Measurements from ENCODE around the gene PPA2.
A peak's percentile ranks its signal among the peaks of the same experiment; 100 is the strongest.
"Not testable (repeated sequence)": the region's sequence is repeated elsewhere in the genome, so short reads cannot be mapped to it uniquely, and the experiment has no call there.

PPA2 gene

DNA sequence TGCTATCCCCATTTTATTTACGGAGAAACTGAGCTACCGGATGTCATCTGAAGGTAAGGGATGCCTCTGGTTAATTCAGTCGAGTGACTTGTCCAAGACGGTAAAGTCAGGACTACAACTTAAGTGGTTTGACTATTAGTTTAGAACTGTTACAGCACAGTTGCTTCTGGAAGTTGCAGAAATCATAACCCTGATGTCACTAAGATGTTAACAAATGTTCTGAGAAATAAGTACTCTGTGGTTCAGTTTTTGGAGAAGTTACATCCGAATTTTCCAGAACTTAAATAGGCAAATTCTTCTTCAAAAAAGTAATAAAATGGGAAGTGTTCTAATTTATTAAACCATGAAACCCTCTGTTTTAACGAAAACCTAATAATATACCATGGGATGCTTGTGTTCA, 3.1 kb downstream of the PPA2 start:
- peaks cover 54% of the 10 kb centered on the region for H3K36me3 Mint-ChIP-seq (ENCODE audit: low read depth)
- peaks cover 2% of the 10 kb centered on the region for H3K27me3 Mint-ChIP-seq
- peaks cover 54% of the 10 kb centered on the region for H3K4me1 Mint-ChIP-seq
- peak overlapping the region; percentile 96 for H3K4me3 Mint-ChIP-seq
- H3K9me3 Mint-ChIP-seq: no peaks in the 10 kb centered on the region
- DNase-seq (no peak), ATAC-seq (no peak)
- peak overlapping the region; percentile 98 for H3K27ac Mint-ChIP-seq

DNA sequence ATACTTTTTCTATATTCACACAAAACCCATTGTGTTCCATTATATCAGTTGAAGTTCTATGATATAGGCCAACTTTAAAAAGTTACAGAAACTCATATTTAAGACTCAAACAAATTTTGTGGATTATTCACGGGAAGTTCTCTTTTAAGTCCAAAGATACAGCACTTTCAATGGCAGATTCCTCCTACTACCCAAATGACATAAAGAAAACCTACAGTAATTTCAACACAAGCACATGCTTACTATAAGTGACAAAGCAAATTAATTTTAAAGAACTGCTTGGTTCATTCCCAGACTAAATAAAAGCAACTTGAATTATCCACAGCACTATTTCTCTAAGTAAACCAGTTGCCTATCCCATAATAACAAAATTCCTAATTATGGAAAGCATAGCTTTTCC, 4.1 kb downstream of the PPA2 start:
- Mint-ChIP-seq H3K27me3 (peaks cover 2% of the 10 kb centered on the region), H3K4me1 (peaks cover 54% of the 10 kb centered on the region)

DNA sequence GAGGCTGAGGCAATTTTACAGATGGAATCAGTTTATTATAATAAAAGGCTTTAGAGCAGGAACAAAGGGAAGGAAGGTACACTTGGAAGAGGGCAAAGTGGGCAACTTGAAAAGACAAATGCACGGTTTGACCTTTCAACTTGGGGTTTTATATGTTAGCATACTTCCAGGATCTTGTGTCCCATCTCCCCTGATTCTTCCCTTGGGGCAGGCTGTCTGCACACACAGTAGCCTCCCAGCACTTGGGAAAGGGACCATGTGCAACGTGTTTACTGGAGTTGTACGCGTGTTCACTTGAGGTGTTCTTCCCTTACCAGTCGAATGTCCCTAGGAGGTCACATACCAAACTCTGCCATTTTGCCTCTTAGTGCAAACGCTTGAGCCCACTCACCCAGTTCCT, 7.3 kb downstream of the PPA2 start:
- ATAC-seq: no peak
- no peak overlapping the region for H3K4me3 Mint-ChIP-seq
- H3K27me3 Mint-ChIP-seq: no peaks in the 10 kb centered on the region
- peaks cover 42% of the 10 kb centered on the region for H3K4me1 Mint-ChIP-seq
- peaks cover 67% of the 10 kb centered on the region for H3K36me3 Mint-ChIP-seq (ENCODE audit: low read depth)
- no peak overlapping the region for H3K27ac Mint-ChIP-seq
- no peaks in the 10 kb centered on the region for H3K9me3 Mint-ChIP-seq
- DNase-seq: no peak

More for the DNA sequence above, 4.1 kb downstream of the PPA2 start:
- no peak for ATAC-seq
- Mint-ChIP-seq H3K27ac (no peak overlapping the region), H3K9me3 (no peaks in the 10 kb centered on the region), H3K4me3 (no peak overlapping the region), H3K36me3 (ENCODE audit: low read depth) (peaks cover 64% of the 10 kb centered on the region)
- DNase-seq: no peak

DNA sequence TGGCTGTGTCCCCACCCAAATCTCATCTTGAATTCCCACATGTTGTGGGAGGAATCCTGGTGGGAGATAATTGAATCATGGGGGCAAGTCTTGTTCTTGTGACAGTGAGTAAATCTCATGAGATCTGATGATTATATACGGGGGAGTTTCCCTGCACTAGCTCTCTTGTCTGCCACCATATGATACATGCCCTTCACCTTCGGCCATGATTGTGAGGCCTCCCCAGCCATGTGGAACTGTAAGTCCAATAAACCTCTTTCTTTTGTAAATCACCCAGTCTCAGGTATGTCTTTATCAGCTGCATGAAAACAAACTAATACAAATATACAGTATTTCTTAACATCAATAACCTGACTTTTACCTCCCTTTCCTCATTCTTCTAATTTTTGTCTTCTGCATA, 9.3 kb downstream of the PPA2 start:
- peaks cover 29% of the 10 kb centered on the region for H3K4me1 Mint-ChIP-seq
- H3K27ac Mint-ChIP-seq, ATAC-seq, H3K27me3 Mint-ChIP-seq, DNase-seq, H3K9me3 Mint-ChIP-seq, H3K4me3 Mint-ChIP-seq: not testable (repeated sequence)
- H3K36me3 Mint-ChIP-seq (ENCODE audit: low read depth): peaks cover 54% of the 10 kb centered on the region

DNA sequence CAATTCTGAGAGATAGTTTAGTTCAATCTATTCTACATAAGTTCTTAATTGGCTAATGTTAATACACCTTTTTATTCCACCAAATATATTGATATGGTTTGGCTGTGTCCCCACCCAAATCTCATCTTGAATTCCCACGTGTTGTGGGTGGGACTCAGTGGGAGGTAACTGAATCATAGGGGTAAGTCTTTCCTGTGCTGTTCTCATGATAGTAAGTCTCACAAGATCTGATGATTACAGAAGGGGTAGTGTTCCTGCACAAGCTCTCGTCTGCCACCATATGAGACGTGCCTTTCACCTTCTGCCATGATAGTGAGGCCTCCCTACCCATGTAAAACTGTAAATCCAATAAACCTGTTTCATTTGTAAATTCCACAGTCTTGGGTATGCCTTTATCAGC, 11.3 kb downstream of the PPA2 start:
- DNase-seq (no peak), ATAC-seq (no peak)
- no peaks in the 10 kb centered on the region for H3K27me3 Mint-ChIP-seq
- H3K4me1 Mint-ChIP-seq: peaks cover 22% of the 10 kb centered on the region
- H3K9me3 Mint-ChIP-seq: no peaks in the 10 kb centered on the region
- H3K27ac Mint-ChIP-seq: no peak overlapping the region
- no peak overlapping the region for H3K4me3 Mint-ChIP-seq
- H3K36me3 Mint-ChIP-seq (ENCODE audit: low read depth): peaks cover 45% of the 10 kb centered on the region

DNA sequence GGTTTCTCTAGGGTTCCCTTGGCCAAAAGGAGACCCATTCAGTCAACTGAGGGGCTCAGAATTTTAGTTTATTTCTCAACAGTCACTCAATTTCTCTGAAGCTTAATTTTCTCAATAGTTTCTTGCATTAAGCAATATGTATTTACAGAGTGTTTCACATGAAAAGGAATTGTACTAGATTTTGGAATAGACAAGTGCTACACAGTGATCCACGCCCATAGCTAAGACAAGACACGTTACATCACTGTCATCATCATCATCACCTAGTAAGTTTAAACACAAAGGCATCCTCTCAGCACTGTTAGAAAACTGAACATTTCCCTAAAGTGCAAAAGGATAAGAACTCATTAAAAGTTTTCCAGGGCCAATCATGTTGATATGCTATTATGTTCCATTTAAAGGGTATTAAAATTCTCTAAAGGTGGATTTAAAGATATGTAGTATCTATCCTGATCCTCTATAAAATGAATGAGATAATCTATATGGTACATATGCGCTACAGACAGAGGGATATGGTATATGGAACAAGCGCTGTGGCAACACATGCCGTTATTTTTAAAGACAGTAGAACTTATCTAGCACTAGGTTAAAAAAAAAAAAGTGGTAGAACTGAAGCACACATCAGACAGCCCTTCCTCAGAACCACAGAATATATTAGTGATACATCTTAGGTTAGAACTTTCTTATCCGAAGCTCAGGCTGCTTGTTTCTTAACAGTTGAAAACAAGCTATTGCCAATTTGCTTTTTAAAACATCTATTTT, 12.1 kb downstream of the PPA2 start:
- no peak overlapping the region for H3K27ac Mint-ChIP-seq
- H3K4me3 Mint-ChIP-seq: no peak overlapping the region
- peaks cover 16% of the 10 kb centered on the region for H3K4me1 Mint-ChIP-seq
- H3K36me3 Mint-ChIP-seq (ENCODE audit: low read depth): peaks cover 37% of the 10 kb centered on the region
- DNase-seq (no peak), ATAC-seq (no peak)
- no peaks in the 10 kb centered on the region for H3K27me3 Mint-ChIP-seq
- no peaks in the 10 kb centered on the region for H3K9me3 Mint-ChIP-seq

DNA sequence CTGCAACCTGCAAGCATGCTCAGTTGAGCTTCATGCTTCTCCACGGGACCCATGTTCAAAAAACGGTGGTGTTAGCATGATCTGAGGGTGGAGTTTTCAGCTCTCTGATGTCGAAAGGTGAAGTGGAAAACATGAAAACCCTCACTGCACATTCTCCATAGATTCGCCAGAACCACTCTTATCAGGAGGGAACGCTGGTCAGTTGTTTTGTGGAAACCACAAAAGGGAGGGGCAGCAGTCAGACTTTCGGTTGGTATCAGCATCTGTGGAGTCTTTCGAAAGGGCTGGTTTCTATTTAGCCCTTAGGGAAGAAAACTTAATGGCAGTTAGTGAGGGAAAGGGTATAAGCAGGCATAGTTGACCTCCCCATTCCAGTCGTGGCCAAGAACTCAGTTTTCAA, 12.6 kb downstream of the PPA2 start:
- Mint-ChIP-seq H3K9me3 (no peaks in the 10 kb centered on the region), H3K27me3 (no peaks in the 10 kb centered on the region), H3K4me1 (peaks cover 16% of the 10 kb centered on the region), H3K36me3 (ENCODE audit: low read depth) (peaks cover 34% of the 10 kb centered on the region), H3K27ac (no peak overlapping the region), H3K4me3 (no peak overlapping the region)
- DNase-seq: no peak
- ATAC-seq: no peak

DNA sequence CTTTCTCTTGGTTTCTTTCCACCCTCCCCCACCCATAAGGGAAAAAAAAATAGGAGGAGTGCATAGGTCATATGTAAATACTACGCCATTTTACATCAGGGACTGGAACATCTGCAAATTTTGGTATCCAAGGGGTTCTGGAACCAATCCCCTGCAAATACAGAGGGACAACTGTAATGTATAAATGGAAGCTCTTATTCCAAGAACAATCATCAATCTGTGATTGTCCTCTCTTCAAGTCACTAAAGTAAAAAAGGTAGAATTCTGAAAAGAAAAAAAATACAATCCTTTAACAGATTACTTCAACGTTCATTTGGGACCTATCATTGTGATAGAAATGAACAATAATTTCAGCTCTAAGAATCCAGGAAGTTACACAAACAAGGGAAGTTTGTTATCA, 13.6 kb downstream of the PPA2 start:
- DNase-seq: no peak
- Mint-ChIP-seq H3K9me3 (no peaks in the 10 kb centered on the region), H3K27me3 (no peaks in the 10 kb centered on the region), H3K4me1 (peaks cover 16% of the 10 kb centered on the region), H3K36me3 (ENCODE audit: low read depth) (peaks cover 25% of the 10 kb centered on the region), H3K4me3 (no peak overlapping the region), H3K27ac (no peak overlapping the region)
- ATAC-seq: no peak

DNA sequence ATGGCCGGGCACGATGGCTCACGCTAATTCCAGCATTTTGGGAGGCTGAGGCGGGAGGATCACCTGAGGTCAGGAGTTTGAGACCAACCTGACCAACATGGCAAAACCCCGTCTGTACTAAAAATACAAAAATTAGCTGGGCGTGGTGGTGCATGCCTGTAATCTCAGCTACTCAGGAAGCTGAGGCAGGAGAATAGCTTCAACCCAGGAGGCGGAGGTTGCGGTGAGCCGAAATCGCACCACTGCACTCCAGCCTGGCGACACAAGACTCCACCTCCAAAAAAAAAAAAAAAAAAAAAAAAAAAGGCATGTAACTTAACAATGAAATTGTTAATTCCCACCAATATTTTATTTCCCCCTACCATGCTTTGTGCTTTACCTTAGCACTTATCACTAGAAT, 15.3 kb downstream of the PPA2 start:
- not testable (repeated sequence) for H3K27ac Mint-ChIP-seq, ATAC-seq, H3K9me3 Mint-ChIP-seq, H3K27me3 Mint-ChIP-seq, H3K4me3 Mint-ChIP-seq, DNase-seq
- H3K4me1 Mint-ChIP-seq: peaks cover 30% of the 10 kb centered on the region
- H3K36me3 Mint-ChIP-seq (ENCODE audit: low read depth): peaks cover 20% of the 10 kb centered on the region

DNA sequence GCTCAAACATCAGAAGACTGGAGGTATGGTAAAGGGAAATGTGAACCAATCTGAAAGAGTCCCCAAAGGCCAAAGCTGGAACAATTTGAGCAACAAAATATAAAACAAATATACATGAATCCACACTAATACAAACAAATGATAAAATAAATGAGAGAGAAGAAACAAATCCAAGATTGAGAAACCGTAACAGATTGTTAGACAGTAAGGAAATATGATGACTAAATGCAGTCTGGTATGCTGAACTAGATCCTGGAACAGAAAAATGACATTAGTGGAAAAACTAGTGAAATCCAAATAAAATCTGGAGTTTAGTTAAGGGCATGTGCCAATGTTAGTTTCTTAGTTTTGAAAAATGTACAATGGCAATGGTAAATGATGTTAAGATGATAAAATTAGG, 15.9 kb downstream of the PPA2 start:
- H3K36me3 Mint-ChIP-seq (ENCODE audit: low read depth): peaks cover 22% of the 10 kb centered on the region
- DNase-seq: no peak
- no peaks in the 10 kb centered on the region for H3K27me3 Mint-ChIP-seq
- ATAC-seq: no peak
- no peak overlapping the region for H3K27ac Mint-ChIP-seq
- H3K4me3 Mint-ChIP-seq: no peak overlapping the region
- peaks cover 35% of the 10 kb centered on the region for H3K4me1 Mint-ChIP-seq
- H3K9me3 Mint-ChIP-seq: no peaks in the 10 kb centered on the region

DNA sequence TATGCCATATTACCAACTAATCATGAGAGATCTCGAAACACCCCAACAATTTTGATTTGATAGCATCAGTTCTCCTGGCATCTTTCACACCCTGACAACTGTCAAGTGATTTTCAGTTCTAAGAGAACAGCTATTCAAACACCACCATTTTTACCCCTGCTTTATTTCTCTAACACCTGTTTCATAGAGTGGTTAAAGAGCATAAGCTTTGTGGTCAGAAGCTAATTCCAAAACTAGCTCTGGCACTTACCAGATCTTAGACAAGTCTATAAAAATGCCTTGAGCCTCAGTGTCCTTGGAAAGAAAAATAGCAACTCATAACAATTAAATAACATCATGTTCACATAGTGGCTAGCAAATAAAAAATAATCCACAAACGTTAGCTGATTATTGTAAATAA, 17.9 kb downstream of the PPA2 start:
- H3K27ac Mint-ChIP-seq: no peak overlapping the region
- peaks cover 26% of the 10 kb centered on the region for H3K4me1 Mint-ChIP-seq
- ATAC-seq (no peak), DNase-seq (no peak)
- H3K36me3 Mint-ChIP-seq (ENCODE audit: low read depth): peaks cover 33% of the 10 kb centered on the region
- H3K27me3 Mint-ChIP-seq: no peaks in the 10 kb centered on the region
- no peak overlapping the region for H3K4me3 Mint-ChIP-seq
- H3K9me3 Mint-ChIP-seq: no peaks in the 10 kb centered on the region

DNA sequence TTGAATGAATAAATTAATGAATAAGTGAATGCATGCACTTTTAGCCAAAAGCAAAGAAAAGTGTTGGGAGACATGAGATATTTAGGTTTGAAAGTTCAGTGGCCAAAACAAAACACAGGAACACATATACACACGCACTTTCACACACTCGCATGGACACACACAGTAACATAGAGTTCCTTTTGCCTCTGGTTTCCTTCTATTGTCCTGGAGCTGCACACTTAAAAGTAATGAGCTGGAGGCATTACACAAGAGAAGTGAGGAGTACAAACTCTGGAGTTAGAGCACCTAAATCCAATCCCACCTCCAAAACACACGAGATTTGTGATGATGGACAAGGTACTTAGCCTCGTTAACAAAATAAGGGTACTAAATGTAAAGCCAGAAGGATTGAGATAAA, 18.7 kb downstream of the PPA2 start:
- DNase-seq: no peak
- peaks cover 26% of the 10 kb centered on the region for H3K4me1 Mint-ChIP-seq
- H3K27ac Mint-ChIP-seq: no peak overlapping the region
- ATAC-seq: no peak
- H3K4me3 Mint-ChIP-seq: no peak overlapping the region
- H3K9me3 Mint-ChIP-seq: no peaks in the 10 kb centered on the region
- no peaks in the 10 kb centered on the region for H3K27me3 Mint-ChIP-seq
- H3K36me3 Mint-ChIP-seq (ENCODE audit: low read depth): peaks cover 36% of the 10 kb centered on the region

DNA sequence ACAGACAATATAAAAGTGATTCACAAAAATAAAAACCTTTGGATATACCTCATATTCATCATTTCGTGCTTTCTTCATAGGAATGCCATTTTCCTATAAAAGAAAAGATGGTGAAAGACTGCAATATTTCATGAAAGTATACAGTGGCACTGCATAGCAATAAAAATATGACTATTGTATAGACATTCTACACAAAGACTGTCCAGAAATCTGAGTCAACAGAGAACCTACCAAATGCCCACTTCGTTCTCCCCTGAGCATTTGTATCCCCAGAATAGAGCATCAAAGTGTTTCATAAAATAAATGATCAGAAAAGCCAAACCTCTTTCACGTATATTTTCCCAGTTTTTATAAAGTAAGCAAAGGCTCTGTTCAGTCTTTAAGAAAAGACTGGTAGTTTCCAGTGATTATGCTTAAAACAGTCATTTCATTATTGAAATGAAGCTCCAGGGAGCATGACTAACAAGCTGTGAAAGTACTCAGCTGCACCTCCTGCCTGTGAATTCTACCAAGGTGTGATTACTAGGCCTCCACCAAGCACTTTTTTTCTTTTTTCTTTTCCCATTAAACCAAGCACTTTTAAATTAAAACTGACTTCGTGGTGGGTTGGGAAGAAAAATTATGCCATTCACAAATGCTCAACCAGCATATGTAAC, 20.2 kb downstream of the PPA2 start:
- Mint-ChIP-seq H3K9me3 (no peaks in the 10 kb centered on the region), H3K36me3 (ENCODE audit: low read depth) (peaks cover 42% of the 10 kb centered on the region), H3K27me3 (no peaks in the 10 kb centered on the region), H3K4me1 (peaks cover 24% of the 10 kb centered on the region), H3K27ac (peak overlapping the region; percentile 81), H3K4me3 (no peak overlapping the region)
- DNase-seq (no peak), ATAC-seq (peak; percentile 95)

DNA sequence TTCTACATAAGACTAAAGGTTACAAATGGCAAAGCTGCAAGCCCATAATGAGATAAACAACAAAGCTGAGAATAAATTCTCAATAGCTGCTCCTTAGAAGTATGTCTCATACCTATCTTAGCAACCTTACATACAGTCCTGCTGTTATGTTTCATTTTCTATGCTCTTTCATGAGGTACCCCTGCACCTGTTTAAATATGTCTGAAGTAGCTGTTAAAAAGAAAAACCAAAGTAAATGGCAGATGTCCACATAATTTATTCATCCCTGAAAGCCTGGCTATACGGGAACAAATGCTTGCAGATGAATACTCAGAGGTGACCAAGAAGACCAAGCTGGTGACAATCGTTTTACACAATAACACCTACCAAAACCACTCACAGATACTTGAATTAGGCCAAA, 22.5 kb downstream of the PPA2 start:
- no peaks in the 10 kb centered on the region for H3K9me3 Mint-ChIP-seq
- no peak overlapping the region for H3K27ac Mint-ChIP-seq
- H3K36me3 Mint-ChIP-seq (ENCODE audit: low read depth): peaks cover 45% of the 10 kb centered on the region
- H3K4me3 Mint-ChIP-seq: no peak overlapping the region
- H3K27me3 Mint-ChIP-seq: no peaks in the 10 kb centered on the region
- no peak for ATAC-seq
- no peak for DNase-seq
- H3K4me1 Mint-ChIP-seq: peaks cover 22% of the 10 kb centered on the region

DNA sequence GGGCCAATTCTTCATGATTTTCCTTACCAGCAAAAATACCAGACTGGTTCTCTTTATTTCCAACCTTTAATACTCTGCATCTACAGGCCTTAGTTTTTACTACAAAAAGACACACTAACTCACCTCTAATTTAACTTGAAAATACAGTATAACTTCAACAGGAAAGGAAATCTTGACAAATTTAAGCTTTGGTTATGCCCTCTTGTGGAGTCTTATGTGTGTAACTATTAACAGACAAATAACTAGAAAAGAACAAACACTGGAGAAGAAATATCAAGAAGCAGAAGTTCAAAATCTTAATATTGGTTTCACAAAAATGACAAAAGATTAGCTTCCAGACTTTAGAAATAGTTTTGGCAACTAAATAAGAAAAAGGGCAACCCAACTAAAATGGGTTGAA, 33.0 kb downstream of the PPA2 start:
- no peak for DNase-seq
- no peak for ATAC-seq
- H3K27me3 Mint-ChIP-seq: no peaks in the 10 kb centered on the region
- peaks cover 43% of the 10 kb centered on the region for H3K36me3 Mint-ChIP-seq (ENCODE audit: low read depth)
- H3K9me3 Mint-ChIP-seq: peaks cover 15% of the 10 kb centered on the region
- no peak overlapping the region for H3K27ac Mint-ChIP-seq
- H3K4me1 Mint-ChIP-seq: no peaks in the 10 kb centered on the region
- no peak overlapping the region for H3K4me3 Mint-ChIP-seq
